DMS114 treated with DMSO at 0.1 percent for 48 hours (cell line): ENCODE data around the gene ATP8A1.
"Not testable (repeated sequence)": the region's sequence is repeated elsewhere in the genome, so short reads cannot be mapped to it uniquely, and the experiment has no call there.

ENCODE experiments used
- DNase-seq: peaks from one replicate; lab custom pipeline; 2025; ENCODE audit not compliant: unreplicated experiment; lab: John Stamatoyannopoulos, UW

ATP8A1 gene

DNA sequence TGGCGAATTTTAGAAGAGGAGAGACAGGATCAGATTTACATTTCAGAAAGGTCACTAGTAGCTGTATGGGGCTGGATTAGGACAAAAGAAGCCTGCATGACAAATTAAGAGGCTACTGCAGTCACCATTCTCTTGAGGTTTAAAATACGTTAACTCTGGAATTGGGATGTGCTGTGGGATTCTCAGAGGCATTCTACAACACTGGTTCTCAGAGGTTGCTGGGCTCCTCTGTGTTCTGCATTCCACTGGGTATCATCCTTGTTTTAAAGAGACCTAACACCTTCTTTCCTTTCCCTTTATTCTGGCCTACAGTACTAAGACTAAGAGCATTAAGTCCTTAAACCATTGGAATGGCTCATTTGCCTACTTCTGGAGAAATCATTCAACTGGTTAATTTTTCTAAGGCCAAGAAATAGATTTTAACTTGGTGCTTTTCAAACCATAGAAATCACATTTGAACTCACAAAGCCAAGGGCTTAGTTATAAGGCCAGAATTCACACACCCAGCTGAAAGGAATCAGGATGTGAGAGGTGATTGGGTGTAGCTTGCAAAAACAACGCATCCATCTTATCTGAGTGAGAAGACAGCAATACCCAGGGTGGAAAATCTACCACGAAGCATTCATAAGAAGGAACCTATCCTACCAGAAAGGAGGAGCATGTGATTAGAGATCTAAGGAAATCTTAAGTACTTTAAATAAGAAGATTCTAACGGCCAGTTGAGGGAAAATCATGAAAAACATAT is 143.0 kb downstream of the ATP8A1 start:
- no peak for DNase-seq

DNA sequence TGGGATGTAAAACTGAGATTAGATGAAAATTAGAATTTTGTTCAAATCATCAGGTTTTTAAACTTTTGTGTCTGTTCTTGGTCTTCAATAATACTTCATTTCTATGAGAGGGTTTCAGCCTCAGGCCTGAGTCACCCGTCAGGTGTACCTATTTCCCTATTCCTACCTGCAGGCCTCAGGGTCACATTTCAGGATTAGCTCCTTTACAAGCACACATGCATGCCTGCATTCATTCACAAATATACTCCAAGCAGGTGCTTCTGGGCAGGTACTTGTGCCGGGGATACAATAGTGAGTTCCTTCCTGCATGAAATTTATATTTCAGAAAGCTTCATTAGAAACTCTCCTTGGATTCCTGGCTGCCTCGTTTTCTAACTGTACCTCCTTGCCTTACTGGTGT is 144.7 kb downstream of the ATP8A1 start:
- DNase-seq, result no peak

DNA sequence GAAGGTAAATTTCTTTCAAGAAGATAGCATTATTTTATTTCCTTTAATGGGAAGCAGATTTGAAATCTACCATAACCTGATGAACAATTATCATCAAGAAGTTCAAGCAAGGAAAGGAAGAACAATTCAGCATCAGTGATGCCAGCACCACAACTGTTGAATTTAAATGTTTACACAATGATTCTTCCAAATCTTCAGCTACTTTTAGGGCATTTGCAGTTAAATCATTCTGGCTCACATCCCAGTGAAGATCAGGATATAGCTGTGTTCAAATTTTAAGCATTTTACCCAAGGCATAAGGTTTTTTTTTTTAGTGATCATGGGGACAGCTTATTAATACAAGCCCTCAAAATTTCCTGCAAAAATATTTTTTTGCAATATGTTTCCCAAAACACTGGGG is 146.7 kb downstream of the ATP8A1 start:
- DNase-seq, result no peak

DNA sequence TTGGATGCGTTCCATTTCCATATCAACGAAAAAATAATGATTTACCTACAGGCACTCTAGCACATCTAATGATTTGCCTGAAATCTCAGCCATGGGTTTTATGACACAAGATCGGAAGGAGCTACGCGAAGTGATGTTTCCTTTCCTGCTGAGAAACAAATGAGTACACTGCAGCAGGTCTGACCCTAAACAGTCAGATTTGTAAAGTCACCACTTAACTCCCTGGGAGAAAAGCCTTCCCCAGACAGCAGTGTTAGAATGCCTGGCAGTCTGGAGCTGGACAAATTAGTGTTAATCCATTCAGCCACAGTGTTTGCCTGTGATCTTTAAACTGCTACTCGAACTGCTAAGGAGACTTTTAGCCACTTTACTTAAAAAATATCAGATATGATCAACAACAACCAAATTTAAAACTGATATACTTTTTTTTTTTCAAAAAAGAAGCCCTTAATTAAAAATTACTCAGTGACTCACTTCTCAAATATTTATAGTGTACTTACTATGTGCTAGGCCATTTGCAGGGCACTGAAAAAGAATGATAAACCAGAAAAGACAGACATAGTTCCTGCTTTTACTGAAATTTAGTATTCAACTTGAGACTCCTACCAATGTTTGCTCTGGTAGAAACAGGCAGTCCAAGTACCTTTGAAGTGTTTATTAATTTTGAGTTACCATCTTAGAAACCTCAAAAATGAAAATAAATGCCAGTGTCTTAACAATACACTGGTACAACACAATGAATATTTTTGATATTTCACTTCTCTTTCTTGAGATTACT is 155.1 kb downstream of the ATP8A1 start:
- no peak for DNase-seq

DNA sequence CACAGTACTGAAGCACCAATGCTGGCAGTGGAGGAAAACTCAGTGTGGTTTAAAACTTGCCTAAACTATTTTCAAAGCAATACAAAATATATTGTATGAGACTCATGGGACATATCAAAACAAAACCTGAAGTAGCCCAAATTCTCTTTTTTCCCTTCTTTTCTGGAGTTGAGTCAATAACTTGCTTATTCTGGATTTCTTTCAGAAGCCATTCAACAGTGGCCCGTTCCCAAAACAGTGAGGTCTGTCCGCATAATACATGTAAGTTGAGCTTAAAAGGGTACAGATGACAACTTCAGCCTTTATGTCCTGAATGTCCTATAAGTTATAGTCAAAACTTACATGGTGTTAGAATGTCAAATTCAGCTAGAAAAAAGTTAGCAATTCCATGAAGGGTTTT is 158.9 kb downstream of the ATP8A1 start:
- no peak for DNase-seq

DNA sequence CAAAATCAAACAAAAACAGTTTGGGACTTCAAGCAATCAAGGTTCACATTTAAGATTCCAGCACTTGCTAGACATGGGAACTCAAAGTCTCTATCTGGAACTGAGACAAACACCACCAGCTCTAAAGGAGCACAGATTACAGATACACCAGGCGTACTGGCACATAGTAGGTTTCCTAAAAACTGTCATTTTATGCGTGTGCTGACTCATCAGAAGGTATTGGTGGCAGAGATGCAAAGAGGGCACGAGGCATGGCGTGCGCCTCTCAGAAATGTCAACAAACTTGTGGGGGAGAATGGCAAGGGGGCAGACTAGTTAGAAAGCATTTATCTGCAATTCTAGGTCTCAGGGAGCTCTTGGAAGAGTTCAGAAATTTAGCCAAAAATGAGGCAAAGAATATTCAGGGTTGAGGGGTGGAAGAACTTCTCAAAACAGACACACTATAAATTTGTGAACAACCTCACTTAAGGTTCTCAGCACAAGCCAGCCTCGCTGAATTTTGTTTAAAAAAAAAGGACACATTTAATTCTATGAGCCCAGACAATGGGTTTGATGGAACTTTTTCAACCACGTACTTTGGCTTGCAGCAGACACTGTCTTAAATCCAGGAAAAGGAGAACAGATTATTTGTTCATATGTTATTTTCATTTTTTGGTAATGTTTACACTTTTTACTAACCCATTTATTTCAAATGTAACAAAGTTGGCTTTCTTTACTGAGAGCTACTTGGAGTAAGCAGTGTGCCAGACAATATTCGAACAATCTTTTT is 159.6 kb downstream of the ATP8A1 start:
- DNase-seq, result no peak

DNA sequence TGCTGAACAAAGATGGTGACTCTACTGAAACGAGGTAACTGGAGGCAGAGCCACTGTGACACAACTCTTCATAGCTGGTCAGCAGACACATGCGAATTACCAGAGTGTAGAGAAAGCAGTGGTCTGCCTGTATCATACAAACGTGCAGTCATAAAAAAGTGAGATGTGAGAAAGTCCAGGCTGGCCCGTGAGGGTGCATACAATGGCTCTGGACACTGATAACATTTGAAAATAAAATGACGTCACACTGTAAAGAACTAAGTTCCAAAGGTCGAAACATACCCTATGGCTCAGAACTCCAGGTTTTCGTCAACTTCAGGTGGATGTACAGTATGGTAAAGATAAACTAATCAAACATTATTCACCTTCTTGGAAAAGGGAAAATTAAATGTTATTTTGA is 163.9 kb downstream of the ATP8A1 start:
- no peak for DNase-seq

DNA sequence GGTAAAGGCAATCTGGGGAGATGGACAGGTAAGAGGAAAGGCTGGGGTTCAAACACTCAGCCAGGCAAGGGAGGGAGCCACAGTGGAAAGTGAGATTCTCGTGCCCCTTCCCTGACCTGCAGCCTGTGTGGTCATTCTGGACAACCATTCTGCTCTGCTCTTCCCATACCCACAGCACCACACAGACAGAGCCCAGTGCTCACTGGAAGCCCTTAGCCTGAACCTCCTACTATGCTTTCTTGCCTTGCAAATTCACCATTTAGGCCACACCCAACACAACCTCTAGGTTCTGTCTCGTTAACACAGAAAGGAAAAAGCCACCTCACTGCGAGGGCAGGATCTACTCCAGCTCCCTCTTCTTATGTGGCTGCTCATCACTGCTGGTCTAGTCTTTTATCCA is 166.9 kb downstream of the ATP8A1 start:
- no peak for DNase-seq

DNA sequence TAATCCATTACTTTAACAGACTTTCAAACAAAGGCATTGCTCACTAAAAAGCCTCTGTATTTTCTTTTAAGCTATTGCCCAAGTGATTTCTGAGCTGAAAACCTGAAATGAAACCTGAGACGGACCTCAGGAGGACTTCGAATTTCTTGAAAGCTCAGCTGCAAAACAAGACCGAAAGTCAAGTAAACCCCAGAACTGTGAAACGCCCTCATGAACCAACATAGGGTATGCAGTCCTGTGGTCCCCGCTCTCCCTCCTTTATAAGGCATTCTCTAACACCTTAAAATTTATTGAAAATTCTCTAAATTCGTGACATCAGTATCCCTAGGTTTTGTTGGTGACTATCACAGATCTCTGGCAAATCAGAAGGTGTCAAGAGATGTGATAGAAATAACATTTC is 167.8 kb downstream of the ATP8A1 start:
- no peak for DNase-seq

DNA sequence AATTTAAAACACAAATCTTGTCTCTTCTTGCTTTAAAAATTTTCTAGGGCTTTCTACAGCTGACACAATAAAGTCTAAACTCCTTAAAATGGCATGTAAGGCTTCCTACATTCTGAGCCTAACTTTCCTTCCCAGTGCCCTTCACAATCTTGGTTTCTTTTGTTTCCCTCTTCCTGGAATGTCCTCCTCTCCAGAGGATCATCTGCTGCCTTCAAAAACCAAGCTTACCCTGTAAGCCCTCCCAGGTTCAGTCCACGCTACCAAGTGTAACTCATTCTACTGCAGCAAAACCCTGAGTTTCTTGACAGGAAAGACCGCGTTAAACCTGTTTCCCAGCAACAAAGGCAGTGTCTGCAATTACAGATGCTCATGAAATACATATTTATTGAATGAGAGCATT is 168.4 kb downstream of the ATP8A1 start:
- no peak for DNase-seq

DNA sequence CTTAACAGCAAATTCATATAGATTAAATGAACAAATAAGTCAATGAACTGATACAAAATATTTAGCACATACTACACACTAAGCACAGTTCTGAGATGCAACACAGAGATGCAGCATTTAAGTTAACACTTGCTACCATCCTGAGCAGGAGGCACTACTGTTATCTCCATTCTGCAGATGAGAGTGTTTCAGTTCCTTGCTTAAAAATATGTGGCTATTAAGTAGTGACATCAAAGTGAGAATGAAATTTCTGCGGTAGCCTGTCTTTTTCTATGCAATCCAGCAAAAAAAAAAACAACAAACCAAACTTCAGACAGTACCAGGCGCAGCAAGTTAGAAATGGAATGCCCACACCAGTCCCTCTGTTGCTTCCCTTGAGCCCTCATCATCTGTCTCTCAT is 168.8 kb downstream of the ATP8A1 start:
- DNase-seq, result no peak

DNA sequence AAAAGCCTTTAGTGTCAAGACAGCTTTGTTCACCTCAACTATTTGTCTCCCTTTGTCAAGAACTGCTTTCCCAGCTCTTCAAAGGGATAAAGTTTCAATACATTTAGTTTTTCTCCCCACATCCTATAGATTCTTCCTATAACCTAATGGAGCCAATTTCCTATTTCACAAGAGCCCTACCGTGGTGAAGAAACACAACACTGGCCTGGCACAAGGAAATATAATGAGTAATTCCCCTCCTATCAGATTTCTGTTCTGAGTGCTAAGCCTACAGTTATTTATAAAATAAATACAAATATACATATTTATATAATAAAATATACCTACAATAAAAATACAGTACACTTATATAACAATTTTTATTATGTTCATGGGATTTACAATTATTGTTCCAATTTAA is 169.7 kb downstream of the ATP8A1 start:
- DNase-seq, result no peak

DNA sequence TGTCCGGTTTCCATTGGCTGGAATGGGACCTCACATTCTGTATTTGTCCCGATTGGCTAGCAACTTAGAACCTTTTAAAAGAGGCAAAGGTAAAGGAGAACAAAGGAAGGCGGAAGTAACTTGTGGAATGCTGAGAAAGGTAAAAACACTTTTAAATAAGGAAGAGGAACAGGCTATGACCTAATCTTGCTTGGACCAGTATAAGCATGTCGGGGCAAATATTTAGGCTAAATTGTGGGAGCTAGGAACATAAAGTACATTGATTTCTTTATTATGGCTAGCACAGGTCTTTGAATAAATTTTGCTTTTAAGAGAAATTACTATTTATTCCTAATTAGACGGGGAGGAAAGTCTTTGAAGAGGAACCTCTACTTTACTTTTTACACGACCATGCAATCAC is 170.7 kb downstream of the ATP8A1 start:
- DNase-seq, result not testable (repeated sequence)

DNA sequence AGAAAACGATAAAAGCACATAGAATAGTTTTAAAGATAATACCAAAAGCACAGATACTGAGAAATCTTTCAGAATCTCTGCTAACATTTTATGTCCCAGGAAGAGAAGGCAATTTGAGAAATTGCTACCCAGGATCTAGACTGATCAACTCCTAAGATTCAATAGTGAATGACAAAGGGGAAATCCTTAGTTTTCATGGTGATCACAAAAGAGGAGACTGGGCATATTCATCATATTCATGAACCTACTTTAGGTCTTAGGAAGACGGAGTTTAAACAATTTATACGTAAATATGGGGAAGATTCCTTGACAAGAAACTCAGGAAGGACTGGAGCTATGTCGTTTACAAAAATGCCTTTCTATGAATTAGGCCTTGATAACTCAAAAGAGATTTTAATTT is 172.3 kb downstream of the ATP8A1 start:
- DNase-seq, result no peak

DNA sequence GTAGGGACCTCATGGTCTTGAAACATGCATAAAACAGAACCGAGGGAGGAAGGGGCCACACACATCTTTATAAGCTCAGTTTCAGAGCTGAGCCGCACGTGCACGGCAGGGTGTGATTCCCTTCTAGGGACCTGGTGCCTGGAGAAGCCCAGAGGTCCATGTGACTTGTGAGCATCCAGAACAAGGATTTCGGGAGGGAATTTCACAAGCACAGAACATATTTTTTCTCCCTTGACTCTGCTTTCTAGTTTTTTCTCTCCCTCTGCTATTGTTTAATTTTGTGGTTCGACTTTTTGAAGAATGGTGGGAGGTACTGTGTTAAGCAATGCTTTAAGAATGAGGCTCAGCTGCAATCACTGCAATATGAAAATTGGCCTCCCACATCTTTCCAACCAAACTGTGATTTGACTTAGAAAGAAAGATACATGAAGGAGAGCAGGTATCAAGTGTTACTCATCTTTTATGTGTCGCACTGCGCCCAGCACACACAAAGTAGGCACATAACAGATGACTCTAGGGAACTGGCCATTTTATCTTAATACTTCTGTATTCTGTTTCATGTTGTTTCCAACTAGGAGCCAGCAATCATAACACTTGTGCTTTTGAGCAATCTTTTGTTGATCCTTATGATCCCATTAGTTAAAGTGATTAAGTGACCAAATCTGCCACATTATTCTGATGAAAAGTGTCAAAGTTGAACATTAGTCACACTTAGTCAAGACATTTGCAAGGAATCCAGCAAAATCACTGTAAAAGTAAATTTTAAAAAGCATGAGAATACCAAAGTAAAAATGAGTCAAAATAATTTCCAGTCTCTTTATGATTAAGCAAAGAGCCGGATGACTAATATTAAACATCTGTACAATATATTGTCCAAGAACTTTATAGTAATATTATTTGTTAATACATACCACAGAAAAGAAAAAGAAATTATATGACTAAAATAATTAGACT is 173.2 kb downstream of the ATP8A1 start:
- DNase-seq, result no peak

DNA sequence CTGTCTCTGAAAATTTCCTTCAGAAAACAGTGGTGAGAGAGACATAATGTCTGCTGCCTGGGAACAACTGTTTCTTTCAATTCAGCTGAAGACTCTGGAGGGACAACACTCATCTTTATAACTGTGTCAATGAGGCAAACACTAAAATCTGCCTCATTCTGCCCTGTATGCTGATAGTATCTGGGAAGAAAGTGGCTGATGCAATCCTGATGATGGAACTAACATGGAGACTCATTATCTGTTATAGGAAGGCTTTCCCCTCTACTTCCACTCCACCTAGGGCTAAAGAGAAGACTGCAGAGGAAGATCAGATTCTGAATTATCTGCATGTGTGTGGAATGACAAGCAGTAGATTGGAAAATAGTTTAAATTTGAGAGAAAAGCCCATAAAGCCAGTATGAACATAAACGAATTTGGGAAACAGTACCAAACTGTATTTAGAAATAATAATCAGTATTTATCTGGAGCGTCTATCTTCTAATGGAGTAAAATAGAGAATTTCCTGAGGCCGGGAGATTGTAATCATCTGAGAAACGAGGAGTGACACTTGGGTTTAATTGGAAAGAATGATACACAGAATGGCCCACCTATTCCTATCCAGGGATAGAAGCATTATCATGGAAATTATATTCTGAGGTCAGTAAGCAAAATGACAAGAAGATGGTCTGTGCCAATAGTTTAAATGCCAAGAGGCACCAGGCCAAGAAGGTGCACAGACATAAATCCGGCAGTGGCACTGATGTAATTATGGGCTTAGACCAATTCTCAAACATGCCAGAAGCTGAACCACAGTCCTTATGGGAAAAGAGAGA is 174.2 kb downstream of the ATP8A1 start:
- no peak for DNase-seq

DNA sequence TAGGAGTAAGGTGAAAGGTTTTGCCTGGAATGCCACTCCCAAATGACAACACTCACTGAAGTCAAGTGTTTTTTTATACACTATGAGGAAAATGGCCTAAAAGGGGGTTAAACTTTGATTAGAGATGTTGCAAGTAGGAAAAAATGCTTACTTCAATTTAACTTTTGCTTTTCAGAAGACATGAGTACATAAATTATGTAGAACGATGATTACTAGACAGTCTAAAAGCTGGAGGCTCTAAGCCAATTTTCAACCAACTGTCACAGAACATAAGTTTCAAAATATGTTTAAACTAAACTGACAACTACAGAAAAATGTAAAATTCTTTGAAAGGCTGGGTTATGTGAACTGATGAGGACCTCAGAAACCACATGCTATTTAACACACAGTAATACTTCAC is 176.2 kb downstream of the ATP8A1 start:
- no peak for DNase-seq

DNA sequence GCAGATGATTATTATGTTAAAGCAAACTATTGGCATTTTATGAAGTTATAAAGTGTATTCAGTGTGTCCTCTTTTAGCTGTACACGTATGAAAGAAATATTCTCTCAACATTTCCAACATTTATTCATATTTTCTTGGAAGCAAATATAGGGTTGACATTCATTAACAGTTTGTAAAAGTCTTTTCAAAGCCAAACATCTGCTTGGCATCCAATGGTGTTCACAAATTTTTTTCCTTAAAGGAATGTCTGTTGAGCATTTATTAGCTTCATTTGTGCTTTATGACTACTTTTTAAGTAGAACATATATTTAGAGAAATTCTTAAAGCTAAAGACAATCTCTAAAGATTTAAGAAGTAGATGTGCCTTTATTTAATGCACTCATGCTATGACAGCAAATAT is 176.6 kb downstream of the ATP8A1 start:
- DNase-seq, result no peak

DNA sequence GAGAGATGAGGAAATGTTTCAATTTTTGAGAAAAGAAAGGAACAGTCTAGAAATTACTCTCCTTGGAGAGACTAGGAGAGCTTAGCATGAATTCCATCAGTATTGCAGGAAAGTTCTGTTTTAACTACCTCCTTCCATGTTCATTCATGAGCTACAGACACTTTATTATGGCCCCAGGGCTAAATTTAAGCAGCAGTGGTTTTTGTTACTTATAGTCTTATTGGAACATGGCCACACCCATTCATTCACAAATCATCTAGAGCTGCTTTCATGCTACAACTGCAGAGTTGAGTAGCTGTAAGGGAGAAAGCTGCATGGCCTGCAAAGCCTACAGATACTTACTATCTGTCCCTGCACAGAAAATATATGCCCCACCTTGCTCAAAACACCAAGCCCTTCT is 178.0 kb downstream of the ATP8A1 start:
- DNase-seq, result no peak

DNA sequence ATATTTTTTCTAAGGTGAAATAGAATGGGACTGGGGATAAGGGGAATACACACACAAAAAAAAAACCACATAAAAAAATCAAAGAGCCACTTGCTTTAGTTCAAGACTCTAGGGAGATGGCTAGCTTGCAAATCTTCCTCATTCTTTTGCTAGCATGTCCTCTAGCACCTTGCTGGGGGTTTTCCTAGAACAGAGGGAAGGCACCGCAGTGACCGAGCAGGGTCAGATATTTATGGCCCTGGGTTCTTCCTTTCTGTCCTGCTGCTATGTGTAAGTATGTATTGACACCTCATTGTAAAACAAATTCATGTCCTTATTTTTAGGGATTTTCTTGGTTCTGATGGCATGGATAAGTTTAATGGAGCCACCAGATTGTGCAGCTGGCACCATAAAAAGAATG is 178.4 kb downstream of the ATP8A1 start:
- no peak for DNase-seq
